Pons (tissue), 1 donor: ENCODE measurements around the gene CDS2.
A peak's percentile ranks its signal among the peaks of the same experiment; 100 is the strongest.

Source experiments
- DNase-seq: peaks from one replicate; pipeline ENCODE4 v3.0.0-alpha.2; 2016; ENCODE audit warnings: low spot score

Gene CDS2

GRCh38 chr20:5181958-5182357, 55.1 kb downstream of the CDS2 start:
- DNase-seq = no peak

DNA sequence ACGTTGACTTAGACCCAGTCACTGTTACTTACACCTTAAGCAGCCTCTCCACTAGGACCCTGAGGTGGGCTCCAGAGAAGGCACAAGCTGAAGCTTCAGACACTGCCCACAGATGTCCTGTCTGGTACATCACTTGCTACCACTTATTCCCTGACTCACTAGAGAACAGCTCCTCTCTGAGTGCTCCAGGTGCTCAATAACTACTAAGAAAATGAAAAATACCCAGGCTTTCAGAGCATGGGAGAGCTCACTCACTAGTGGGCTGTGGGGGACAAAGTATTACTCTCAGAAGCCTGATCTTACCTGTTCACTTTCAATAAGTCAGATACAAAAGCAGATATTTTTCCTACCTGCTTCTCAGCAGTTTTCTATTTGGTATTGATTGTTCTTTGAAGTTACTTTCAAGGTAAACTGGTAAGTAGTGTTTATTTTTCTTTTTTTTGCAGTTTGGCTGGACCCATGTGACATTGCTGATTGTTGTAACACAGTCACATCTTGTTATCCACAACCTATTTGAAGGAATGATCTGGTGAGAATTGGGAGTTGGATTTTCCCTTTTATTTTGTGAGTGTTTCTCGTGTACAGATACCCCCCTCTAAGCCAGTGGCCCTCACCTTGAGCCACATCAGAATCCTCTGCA, 55.9 kb downstream of the CDS2 start:
- DNase-seq = no peak

- no peak for DNase-seq
Measured at GRCh38 chr20:5183731-5184474, 57.1 kb downstream of the CDS2 start.

- no peak for DNase-seq
Measured at GRCh38 chr20:5184684-5185083, 57.9 kb downstream of the CDS2 start.

DNA sequence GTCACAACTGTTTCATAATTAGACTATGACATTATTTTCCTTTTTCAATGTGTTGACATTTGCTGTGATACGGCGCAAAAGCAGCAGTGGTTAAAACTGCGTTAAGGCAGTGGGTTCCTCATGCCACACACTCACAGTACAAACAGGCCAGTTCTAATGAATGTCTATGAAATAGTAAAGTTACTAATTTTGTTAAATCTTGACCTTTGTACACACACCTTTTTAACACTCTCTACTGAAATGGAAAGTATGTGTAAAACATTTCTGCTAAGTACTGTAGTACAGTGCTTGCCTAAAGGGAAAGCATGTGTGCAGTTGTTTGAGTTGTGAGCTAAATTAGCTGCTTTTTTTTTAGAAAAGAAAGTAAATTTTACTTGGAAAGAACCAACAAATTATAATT, 60.3 kb downstream of the CDS2 start:
- DNase-seq = no peak

GRCh38 chr20:5188736-5189135, 61.9 kb downstream of the CDS2 start:
- no peak for DNase-seq

DNA sequence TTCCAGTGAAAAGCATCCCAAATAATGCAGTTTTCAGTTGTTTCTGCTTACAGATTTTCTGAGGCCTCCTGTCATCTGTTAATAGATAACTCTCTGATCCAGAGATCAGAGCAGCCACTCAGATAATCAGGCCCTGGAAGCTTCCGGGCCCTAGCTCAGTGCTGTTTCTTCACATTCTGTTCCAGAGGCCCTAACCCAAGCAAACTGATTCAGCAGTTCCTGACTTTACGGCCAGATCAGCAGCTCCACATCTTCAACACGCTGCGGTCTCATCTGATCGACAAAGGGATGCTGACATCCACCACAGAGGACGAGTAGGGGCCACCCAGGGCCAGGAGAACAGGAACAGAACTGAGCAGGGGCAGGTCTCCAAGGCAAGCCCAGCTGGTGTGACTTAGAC, 63.1 kb downstream of the CDS2 start:
- no peak for DNase-seq

GRCh38 chr20:5190444-5190843, 63.6 kb downstream of the CDS2 start:
- no peak for DNase-seq

GRCh38 chr20:5191829-5192569, 65.2 kb downstream of the CDS2 start:
- DNase-seq = peak; percentile 95

- no peak for DNase-seq
Measured at GRCh38 chr20:5192570-5193431, 66.0 kb downstream of the CDS2 start.

- DNase-seq = no peak
Measured at GRCh38 chr20:5195655-5196054, 68.8 kb downstream of the CDS2 start.

DNA sequence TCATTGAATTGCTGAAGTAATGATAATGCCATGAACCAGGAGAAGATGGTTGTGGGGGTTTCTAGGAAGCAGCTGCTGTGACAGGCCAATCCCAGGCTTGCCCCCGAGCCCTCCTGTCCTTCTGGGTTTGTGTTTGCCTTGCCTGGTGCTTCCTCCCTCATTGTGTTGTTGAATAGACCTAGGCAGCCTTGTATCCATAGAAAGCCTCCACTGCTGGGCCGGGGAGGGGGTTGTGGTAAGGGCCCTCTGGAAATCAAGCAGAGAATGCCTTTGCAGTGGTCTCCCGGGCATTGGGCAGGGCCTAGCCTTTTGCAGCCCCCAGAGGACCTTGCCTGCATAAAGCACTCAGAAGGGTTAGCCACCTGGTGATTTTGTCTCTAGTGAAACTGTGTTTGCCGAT, 69.3 kb downstream of the CDS2 start:
- no peak for DNase-seq

- DNase-seq = no peak
Measured at GRCh38 chr20:5197270-5197827, 70.5 kb downstream of the CDS2 start.

GRCh38 chr20:5197847-5198650, 71.2 kb downstream of the CDS2 start:
- no peak for DNase-seq

DNA sequence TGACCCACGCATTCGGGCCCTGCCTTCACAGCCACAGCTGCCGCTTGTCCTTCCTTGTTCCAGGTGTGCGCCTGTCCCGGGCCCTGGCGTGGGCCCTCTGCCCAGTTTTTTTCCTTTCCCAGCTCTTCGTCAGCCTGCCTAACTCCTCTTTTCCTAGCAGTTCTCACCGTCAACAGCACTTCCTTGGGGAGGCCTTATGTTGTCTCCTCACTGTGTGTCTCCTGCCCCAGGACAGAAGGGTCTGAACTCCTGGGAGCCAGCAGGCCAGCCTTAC, 71.8 kb downstream of the CDS2 start:
- no peak for DNase-seq

DNA sequence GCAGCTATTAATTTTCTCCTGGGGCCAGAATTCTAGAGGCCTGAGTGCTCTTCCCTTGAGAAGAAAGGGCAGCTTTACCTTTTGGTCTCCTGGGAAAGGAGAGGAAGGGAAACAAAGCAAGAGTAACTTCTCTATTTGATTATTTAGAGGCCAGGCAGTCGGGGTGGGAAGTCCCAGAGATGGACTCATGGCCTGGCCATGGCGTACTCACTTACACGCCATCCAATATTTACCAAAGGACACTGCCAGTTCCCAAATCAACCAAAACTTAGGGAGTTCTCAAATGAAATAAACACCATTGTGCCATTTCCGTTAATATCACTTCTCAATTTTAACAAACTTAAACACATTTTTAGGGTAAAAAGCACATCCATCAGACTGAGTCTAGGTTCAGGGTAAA, 76.6 kb downstream of the CDS2 start:
- no peak for DNase-seq

DNA sequence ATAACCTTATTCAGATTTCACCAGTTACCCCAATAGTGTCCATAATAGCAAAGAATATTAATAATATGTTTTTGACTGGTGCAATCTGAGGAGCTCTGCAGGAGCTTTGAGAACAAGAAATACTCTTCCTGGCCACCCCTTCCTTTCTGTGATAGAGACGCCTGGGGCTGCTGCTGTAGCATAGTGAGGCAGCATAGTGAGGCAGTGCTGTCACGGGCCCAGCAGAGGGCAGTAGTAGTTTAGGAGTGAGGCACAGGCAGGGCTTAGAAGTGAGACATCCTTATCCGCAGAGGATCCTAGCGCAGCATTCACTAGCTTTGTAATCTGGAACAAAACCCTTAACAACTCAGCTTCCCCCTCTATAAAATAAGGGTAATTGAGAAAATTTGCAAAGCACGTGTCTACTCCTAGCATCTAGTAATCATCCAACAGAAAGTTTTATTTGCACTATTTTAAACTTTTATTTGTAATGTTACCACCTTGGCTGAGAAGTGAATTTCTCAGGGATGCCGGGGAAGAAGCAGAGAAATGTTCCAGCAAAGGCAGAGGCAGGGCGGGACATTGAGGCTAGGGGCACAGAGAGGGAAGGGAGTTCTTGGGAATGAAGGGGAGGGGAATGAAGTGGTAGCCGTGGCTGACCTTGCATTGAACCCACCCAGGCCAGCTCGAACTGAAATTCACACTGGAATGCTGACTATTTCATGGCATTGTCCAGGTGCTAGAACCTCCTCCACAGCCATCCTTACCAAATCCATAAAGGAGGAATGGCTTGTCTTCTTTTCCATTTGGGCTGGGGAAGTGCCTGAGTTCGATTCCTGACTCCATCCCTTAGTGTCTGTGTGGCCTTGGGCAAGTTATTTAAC, 78.8 kb downstream of the CDS2 start:
- DNase-seq = peak; percentile 89

DNA sequence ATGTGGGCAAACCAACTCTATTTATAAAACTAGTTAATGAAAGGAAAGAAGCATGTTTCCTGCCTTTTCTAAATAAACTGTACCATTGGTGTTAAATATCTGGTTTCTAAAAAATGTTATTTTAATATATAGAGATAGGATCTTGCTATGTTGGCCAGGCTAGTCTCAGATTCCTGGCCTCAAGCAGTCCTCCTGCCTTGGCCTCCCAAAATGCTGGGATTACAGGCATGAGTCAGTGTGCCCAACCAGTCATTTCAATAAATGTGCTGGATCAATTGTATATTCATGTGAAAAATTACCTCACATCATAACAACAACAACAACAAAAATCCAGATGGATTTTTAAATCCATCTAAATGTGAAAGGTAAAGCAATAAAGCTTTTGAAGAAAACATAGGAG, 80.3 kb downstream of the CDS2 start:
- DNase-seq = no peak

- no peak for DNase-seq
Measured at GRCh38 chr20:5211803-5212714, 85.3 kb downstream of the CDS2 start.
